OCI-LY7 (cell line): ENCODE measurements around the gene SAFB2. TPM values are rescaled to one million over a fixed set of nuclear protein-coding genes. Genes with fewer than 3 reads are reported as not detected.

Experiments used
- BruUV-seq: library from RNA; stranded (reverse); fragments of 400-500 nt; replicated peaks from 2 replicates; lab custom pipeline; 2021; lab: Mats Ljungman, UMichigan
- CTCF ChIA-PET: fragments of 300-600 bp; sonication (Branson Sonifier 250); formaldehyde crosslinking; loops from one replicate; lab custom pipeline; 2022; ENCODE audit warnings: antibody characterized with exemption; ENCODE audit not compliant: unreplicated experiment; lab: Charles Lee
- POLR2A ChIA-PET: fragments of 300-600 bp; sonication (Branson Sonifier 250); formaldehyde crosslinking; loops from one replicate; lab custom pipeline; 2022; ENCODE audit warnings: antibody characterized with exemption; lab: Charles Lee
- DNase-seq: peaks from one replicate; pipeline ENCODE4 v3.0.0-alpha.2; 2015; ENCODE audit warnings: low spot score
- H2AFZ ChIP-seq: fragments of 200-600 bp; sonication (generic), shearing (Covaris generic); 2 replicates; pipeline ENCODE4 v1.6.1; 2014; ENCODE audit warnings: mild to moderate bottlenecking, antibody characterized with exemption, low read length, moderate library complexity
- H3K27ac ChIP-seq: fragments of 200-600 bp; sonication (generic); 2 replicates; pipeline ENCODE4 v1.5.1; 2014; ENCODE audit warnings: mixed run types, low read depth, mild to moderate bottlenecking, moderate library complexity, low read length, inconsistent platforms; ENCODE audit not compliant: poor library complexity, severe bottlenecking
- H3K36me3 ChIP-seq: fragments of 200-600 bp; sonication (generic); 2 replicates; pipeline ENCODE4 v1.6.1; 2014; ENCODE audit warnings: mild to moderate bottlenecking, antibody characterized with exemption, low read length, moderate library complexity, mixed read lengths; ENCODE audit not compliant: insufficient read depth
- H3K4me1 ChIP-seq: fragments of 200-600 bp; sonication (generic); 2 replicates; pipeline ENCODE4 v1.5.1; 2014; ENCODE audit warnings: mild to moderate bottlenecking, low read length; ENCODE audit not compliant: insufficient read depth, poor library complexity, severe bottlenecking
- H3K4me2 ChIP-seq: fragments of 200-600 bp; sonication (generic); 2 replicates; pipeline ENCODE4 v1.6.1; 2014; ENCODE audit warnings: mild to moderate bottlenecking, low read length
- H3K4me3 ChIP-seq: fragments of 200-600 bp; sonication (generic); 2 replicates; pipeline ENCODE4 v1.5.1; 2014; ENCODE audit warnings: mild to moderate bottlenecking, low read depth, low read length; ENCODE audit not compliant: poor library complexity, severe bottlenecking
- H3K79me2 ChIP-seq: fragments of 200-600 bp; sonication (generic); 2 replicates; pipeline ENCODE4 v1.6.1; 2016; ENCODE audit warnings: low read depth, mild to moderate bottlenecking, low read length, moderate library complexity, mixed read lengths; ENCODE audit not compliant: insufficient read depth
- H3K9me2 ChIP-seq: fragments of 200-600 bp; sonication (generic); 2 replicates; pipeline ENCODE4 v1.6.1; 2016; ENCODE audit warnings: mild to moderate bottlenecking, low read length, mixed read lengths; ENCODE audit not compliant: insufficient read depth
- H3K9me3 ChIP-seq: fragments of 200-600 bp; sonication (generic); 2 replicates; pipeline ENCODE4 v1.6.1; 2014; ENCODE audit warnings: mild to moderate bottlenecking, mixed run types, low read length, mixed read lengths
- H4K20me1 ChIP-seq: fragments of 200-600 bp; sonication (generic); 2 replicates; pipeline ENCODE4 v1.6.1; 2014; ENCODE audit warnings: mild to moderate bottlenecking, antibody characterized with exemption, low read length, moderate library complexity, mixed read lengths; ENCODE audit not compliant: insufficient read depth
- CTCF ChIP-seq: fragments of 200-600 bp; sonication (generic); conservative IDR thresholded peaks from 2 replicates; pipeline ENCODE4 v1.5.1; 2014; ENCODE audit warnings: mild to moderate bottlenecking, antibody characterized with exemption, low read length, moderate library complexity, mixed read lengths
- EZH2phosphoT487 ChIP-seq: fragments of 200-600 bp; sonication (generic); IDR thresholded peaks from 2 replicates; pipeline ENCODE4 v1.6.1; 2018; ENCODE audit warnings: low read depth, borderline replicate concordance, mild to moderate bottlenecking, mixed run types, antibody characterized with exemption, low read length, moderate library complexity, mixed read lengths
- intact Hi-C: fragments of 100-400 bp; cut with micrococcal nuclease; formaldehyde crosslinking; loops from one replicate; pipeline ENCODE4 v1.10.0; 2022; ENCODE audit not compliant: unreplicated experiment
- total RNA-seq, 2 experiments: library from RNA; depleted of rRNA in 1 of 2; stranded (reverse); fragments of >200 nt in 1 of 2; shearing (Covaris generic) in 1 of 2; gene quantifications; 2 replicates each; pipeline ENCODE4 v1.2.3, GENCODE V29; 2014 to 2022

Gene SAFB2
- total RNA-seq, 2 experiments from 2014 or later, result 52.8 to 111 TPM

GRCh38 chr19:5560156-5560555, 62.4 kb downstream of the SAFB2 start:
- Histone ChIP-seq H2AFZ (no peak overlapping the region), H4K20me1 (no peaks in the 10 kb centered on the region), H3K27ac (no peak overlapping the region), H3K4me3 (no peak overlapping the region), H3K9me2 (no peaks in the 10 kb centered on the region), H3K9me3 (no peaks in the 10 kb centered on the region), H3K4me2 (no peak overlapping the region), H3K79me2 (no peaks in the 10 kb centered on the region), H3K36me3 (no peaks in the 10 kb centered on the region), H3K4me1 (no peaks in the 10 kb centered on the region)
- ChIA-PET CTCF (no interaction called here), POLR2A (no interaction called here)
- no peak for DNase-seq
- no TSS peak for BruUV-seq
- TF ChIP-seq CTCF, result no peak
- TF ChIP-seq EZH2phosphoT487, result no peak
- intact Hi-C loops, result no loop called here

- Histone ChIP-seq H3K4me3 (no peak overlapping the region), H3K36me3 (no peaks in the 10 kb centered on the region), H3K4me1 (no peaks in the 10 kb centered on the region), H3K9me2 (no peaks in the 10 kb centered on the region), H3K79me2 (no peaks in the 10 kb centered on the region), H2AFZ (no peak overlapping the region), H4K20me1 (no peaks in the 10 kb centered on the region), H3K27ac (no peak overlapping the region), H3K9me3 (no peaks in the 10 kb centered on the region), H3K4me2 (no peak overlapping the region)
- TF ChIP-seq CTCF, result no peak
- TF ChIP-seq EZH2phosphoT487, result no peak
- DNase-seq, result no peak
- ChIA-PET POLR2A (no interaction called here), CTCF (no interaction called here)
- BruUV-seq, result no TSS peak
- intact Hi-C loops, result no loop called here
Measured at GRCh38 chr19:5559804-5560133, 62.8 kb downstream of the SAFB2 start.

GRCh38 chr19:5558101-5558621, 64.4 kb downstream of the SAFB2 start:
- no TSS peak for BruUV-seq
- Histone ChIP-seq H3K4me1 (no peaks in the 10 kb centered on the region), H2AFZ (no peak overlapping the region), H3K4me3 (no peak overlapping the region), H3K36me3 (no peaks in the 10 kb centered on the region), H3K27ac (no peak overlapping the region), H3K79me2 (no peaks in the 10 kb centered on the region), H3K9me3 (no peaks in the 10 kb centered on the region), H3K9me2 (no peaks in the 10 kb centered on the region), H3K4me2 (no peak overlapping the region), H4K20me1 (no peaks in the 10 kb centered on the region)
- no peak for TF ChIP-seq CTCF
- TF ChIP-seq EZH2phosphoT487, result no peak
- no peak for DNase-seq
- intact Hi-C loops, result no loop called here
- CTCF ChIA-PET, result no interaction called here
- POLR2A ChIA-PET, result no interaction called here
